ENCODE results near the gene RAB3IL1. TPM values are rescaled to one million over a fixed set of nuclear protein-coding genes. Genes with fewer than 3 reads are reported as not detected.
A peak's percentile ranks its signal among the peaks of the same experiment; 100 is the strongest.

Gene RAB3IL1
- total and polyA plus RNA-seq, 9 of the 15 experiments (the other 6 are each of a cell fraction or from before 2014, with no cell fraction given), result 0.15 to 42.6 (median 15.5) TPM

GRCh38 chr11:61885166-61885778 lies 32.1 kb downstream of the RAB3IL1 start:
- H3K9me1 ChIP-seq (ENCODE audit: control insufficient read depth, insufficient read depth, low read length), result peaks cover 7% of the 10 kb centered on the region
- in situ Hi-C loops (cut with MboI), result no loop called here
- CTCF ChIA-PET (ENCODE audit: low intra/inter-chr PET ratio), result no interaction called here
- 0 out of 2 replicates have a peak, but pooled peaks cover 7% of the 10 kb centered on the region for H4K20me1 ChIP-seq (replicated peaks; ENCODE audit: control insufficient read depth, insufficient read depth, low read length)
- ATAC-seq (peak; percentile 74), DNase-seq (ENCODE audit: extremely low read depth in 1 of 4, low spot score in 3 of 4) (peak; percentile 37 to 70 (median 62)), FAIRE-seq (peak; percentile 71)
- no peaks in the 10 kb centered on the region for H3K9me3 ChIP-seq (replicated peaks; ENCODE audit: control insufficient read depth, insufficient read depth, low read depth, low read length)
- H3K9ac ChIP-seq (ENCODE audit: insufficient read depth in 1 of 2, low read depth in 2 of 2, low read length in 2 of 2), result peak overlapping the region in 1 of 2 experiments; percentile 85; a peak in 2 of 4 replicates
- H3K27me3 ChIP-seq (ENCODE audit: control insufficient read depth in 2 of 2, insufficient read depth in 2 of 2, low read length in 2 of 2), result no peaks in the 10 kb centered on the region
- H3K36me3 ChIP-seq (ENCODE audit: control insufficient read depth, insufficient read depth, low read length), result peaks cover 7% of the 10 kb centered on the region; the same call in 2 of the 3 replicates
- H3K79me2 ChIP-seq (ENCODE audit: control insufficient read depth, insufficient read depth, low read length), result peaks cover 50% of the 10 kb centered on the region
- H3K4me1 ChIP-seq (replicated peaks in 1 of 2; ENCODE audit: control insufficient read depth in 2 of 2, insufficient read depth in 2 of 2, low read length in 2 of 2), result peaks cover 27 to 51% of the 10 kb centered on the region in 2 experiments
- H3K4me2 ChIP-seq (ENCODE audit: insufficient read depth, low read length), result no peak overlapping the region
- intact Hi-C loops (cut with micrococcal nuclease), result no loop called here
- no TSS peak for BruUV-seq (replicated peaks)
- no peak overlapping the region for H2AFZ ChIP-seq (ENCODE audit: low read depth, low read length)
- no peak overlapping the region for H3K27ac ChIP-seq (ENCODE audit: extremely low read depth, low read depth, low read length)
- POLR2A ChIA-PET, result interaction anchor here (0.6 to 1.6 kb wide), 11 partner anchors 11 to 1695 kb away, joined by 3 to 5 read pairs (median 3); no protein-coding TSS in a partner anchor
- WGBS (ENCODE audit: insufficient coverage, low coverage, missing lambda C conversion rate), result 28% methylated on average over 6 of the region's 7 CpGs
- H3K4me3 ChIP-seq, result no peak overlapping the region
- TF ChIP-seq HDAC3 (IDR thresholded peaks at IDR 0.05; ENCODE audit: borderline replicate concordance, partially characterized antibody) (no peak), RCOR1 (IDR thresholded peaks at IDR 0.05; ENCODE audit: borderline replicate concordance in 1 of 2, low read depth in 2 of 2, low read length in 2 of 2) (peak in 1 of 2 experiments; percentile 82; a peak in 2 of 4 replicates), HDAC1 (IDR thresholded peaks at IDR 0.05) (no peak), ZKSCAN3 (CRISPR knock-in tag; IDR thresholded peaks at IDR 0.05) (no peak), MTA3 (IDR thresholded peaks at IDR 0.05; ENCODE audit: borderline replicate concordance) (no peak), SLC30A9 (CRISPR knock-in tag; IDR thresholded peaks at IDR 0.05) (no peak), ARHGAP35 (IDR thresholded peaks at IDR 0.05; ENCODE audit: partially characterized antibody) (no peak), ZNF77 (CRISPR knock-in tag; IDR thresholded peaks at IDR 0.05) (no peak), TSC22D4 (tag; IDR thresholded peaks at IDR 0.05) (no peak), NR2C2 (CRISPR knock-in tag; IDR thresholded peaks at IDR 0.05) (no peak), NR2C2 (tag; IDR thresholded peaks at IDR 0.05) (no peak), TCF3 (CRISPR knock-in tag; IDR thresholded peaks at IDR 0.05) (peak; percentile 11; the same call in 1 of the 2 replicates), PRPF4 (IDR thresholded peaks at IDR 0.05; ENCODE audit: insufficient read depth, low read depth, low read length, poor library complexity, severe bottlenecking) (no peak), CTCF (IDR thresholded peaks at IDR 0.05 in 2 of 3, conservative IDR thresholded peaks at IDR 0.05 in 1 of 3; ENCODE audit: insufficient read depth in 2 of 3, low read depth in 1 of 3, low read length in 3 of 3) (0 out of 6 replicates have a peak, but pooled peaks of 1 of the 3 experiments have one; percentile 23)
- TF ChIP-seq, protein P1, sequence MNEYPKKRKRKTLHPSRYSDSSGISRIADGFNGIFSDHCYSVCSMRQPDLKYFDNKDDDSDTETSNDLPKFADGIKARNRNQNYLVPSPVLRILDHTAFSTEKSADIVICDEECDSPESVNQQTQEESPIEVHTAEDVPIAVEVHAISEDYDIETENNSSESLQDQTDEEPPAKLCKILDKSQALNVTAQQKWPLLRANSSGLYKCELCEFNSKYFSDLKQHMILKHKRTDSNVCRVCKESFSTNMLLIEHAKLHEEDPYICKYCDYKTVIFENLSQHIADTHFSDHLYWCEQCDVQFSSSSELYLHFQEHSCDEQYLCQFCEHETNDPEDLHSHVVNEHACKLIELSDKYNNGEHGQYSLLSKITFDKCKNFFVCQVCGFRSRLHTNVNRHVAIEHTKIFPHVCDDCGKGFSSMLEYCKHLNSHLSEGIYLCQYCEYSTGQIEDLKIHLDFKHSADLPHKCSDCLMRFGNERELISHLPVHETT (CRISPR knock-in tag; conservative IDR thresholded peaks at IDR 0.05 in 1 of 2, IDR thresholded peaks at IDR 0.05 in 1 of 2), result no peak
- TF ChIP-seq, protein P2, sequence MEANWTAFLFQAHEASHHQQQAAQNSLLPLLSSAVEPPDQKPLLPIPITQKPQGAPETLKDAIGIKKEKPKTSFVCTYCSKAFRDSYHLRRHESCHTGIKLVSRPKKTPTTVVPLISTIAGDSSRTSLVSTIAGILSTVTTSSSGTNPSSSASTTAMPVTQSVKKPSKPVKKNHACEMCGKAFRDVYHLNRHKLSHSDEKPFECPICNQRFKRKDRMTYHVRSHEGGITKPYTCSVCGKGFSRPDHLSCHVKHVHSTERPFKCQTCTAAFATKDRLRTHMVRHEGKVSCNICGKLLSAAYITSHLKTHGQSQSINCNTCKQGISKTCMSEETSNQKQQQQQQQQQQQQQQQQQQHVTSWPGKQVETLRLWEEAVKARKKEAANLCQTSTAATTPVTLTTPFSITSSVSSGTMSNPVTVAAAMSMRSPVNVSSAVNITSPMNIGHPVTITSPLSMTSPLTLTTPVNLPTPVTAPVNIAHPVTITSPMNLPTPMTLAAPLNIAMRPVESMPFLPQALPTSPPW (CRISPR knock-in tag; IDR thresholded peaks at IDR 0.05), result peak; percentile 15; the same call in 1 of the 2 replicates

All from K562 (cell line).